Measurements from ENCODE around the gene C1QTNF12.

DNA sequence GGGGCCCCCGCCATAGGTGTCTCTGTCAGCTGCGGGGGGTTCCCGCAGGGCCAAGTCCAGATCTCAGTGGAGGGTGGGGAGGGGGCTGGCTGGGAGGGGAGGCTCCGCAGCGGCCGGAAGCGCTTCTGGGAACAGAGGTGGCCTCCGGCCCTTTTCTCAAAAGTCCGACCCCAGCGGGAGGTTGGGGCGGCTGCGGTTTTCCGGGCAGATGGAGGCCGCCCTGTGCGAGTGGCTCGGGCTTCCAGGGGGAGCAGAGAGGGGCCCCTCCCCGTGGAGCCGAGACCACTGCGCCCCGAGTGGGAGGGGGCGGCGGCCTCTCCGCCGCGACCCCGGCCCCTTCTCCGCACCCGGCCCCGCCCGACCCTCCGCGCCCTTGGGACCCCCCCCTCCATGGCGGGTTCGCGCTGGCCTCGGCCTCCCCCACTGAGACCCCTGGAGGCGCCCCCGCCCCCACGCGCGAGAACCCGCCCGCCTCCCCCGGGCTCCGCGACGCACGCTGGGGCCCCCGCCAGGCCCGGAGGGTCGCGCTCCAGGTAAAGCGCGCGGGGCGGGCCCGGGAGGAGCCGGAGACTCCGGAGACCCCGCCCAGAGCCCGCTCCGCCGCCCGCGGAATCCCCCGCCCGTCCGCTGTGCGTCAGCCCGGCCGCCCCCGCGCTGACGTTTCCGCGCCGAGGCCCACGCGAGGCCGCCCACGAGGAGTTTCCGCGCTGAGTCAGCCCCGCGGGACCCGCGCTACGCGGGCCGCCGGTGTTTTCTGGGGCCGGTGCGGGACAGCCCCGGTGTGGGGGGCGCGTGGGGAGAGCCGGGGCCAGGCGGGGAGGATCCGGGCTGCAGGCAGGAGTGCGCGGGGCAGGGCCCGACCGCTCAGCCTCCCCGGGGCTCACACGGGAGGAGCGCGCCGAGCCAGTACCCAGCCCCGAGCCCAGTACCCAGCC is 45.4 kb downstream of the C1QTNF12 start:
- TF ChIP-seq YY1 (IDR thresholded peaks at IDR 0.05; ENCODE audit: insufficient read depth, insufficient read length) (no peak), ZNF274 (IDR thresholded peaks at IDR 0.05; ENCODE audit: low read depth, low read length) (no peak)
